ENCODE measurements around the gene OPN4.

The OPN4 gene

GRCh38 chr10:86647773-86648703 lies 6.3 kb upstream of the OPN4 start:
- no peak for DNase-seq (ENCODE audit: low spot score)

- DNase-seq (ENCODE audit: low spot score), result no peak
Observed at GRCh38 chr10:86648704-86649427, 5.5 kb upstream of the OPN4 start.

- no peak for DNase-seq (ENCODE audit: low spot score)
Observed at GRCh38 chr10:86649471-86650150, 4.7 kb upstream of the OPN4 start.

- no peak for DNase-seq (ENCODE audit: low spot score)
Observed at GRCh38 chr10:86650151-86650550, 4.2 kb upstream of the OPN4 start.

GRCh38 chr10:86651021-86651471 lies 3.3 kb upstream of the OPN4 start:
- no peak for DNase-seq (ENCODE audit: low spot score)

GRCh38 chr10:86651631-86652331 lies 2.6 kb upstream of the OPN4 start:
- DNase-seq (ENCODE audit: low spot score), result no peak

- DNase-seq (ENCODE audit: low spot score), result no peak
Observed at GRCh38 chr10:86652361-86653202, 1.8 kb upstream of the OPN4 start.

GRCh38 chr10:86653379-86653778 lies 968 bp upstream of the OPN4 start:
- no peak for DNase-seq (ENCODE audit: low spot score)

GRCh38 chr10:86653987-86654386 lies 360 bp upstream of the OPN4 start:
- no peak for DNase-seq (ENCODE audit: low spot score)

- no peak for DNase-seq (ENCODE audit: low spot score)
Observed at GRCh38 chr10:86655173-86655540, 810 bp downstream of the OPN4 start.

- no peak for DNase-seq (ENCODE audit: low spot score)
Observed at GRCh38 chr10:86655596-86655995, 1.2 kb downstream of the OPN4 start.

- DNase-seq (ENCODE audit: low spot score), result no peak
Observed at GRCh38 chr10:86657011-86657395, 2.7 kb downstream of the OPN4 start.

GRCh38 chr10:86657396-86658011 lies 3.2 kb downstream of the OPN4 start:
- DNase-seq (ENCODE audit: low spot score), result no peak

GRCh38 chr10:86658261-86658741 lies 4.0 kb downstream of the OPN4 start:
- DNase-seq (ENCODE audit: low spot score), result no peak

GRCh38 chr10:86658751-86659150 lies 4.4 kb downstream of the OPN4 start:
- no peak for DNase-seq (ENCODE audit: low spot score)

- no peak for DNase-seq (ENCODE audit: low spot score)
Observed at GRCh38 chr10:86659161-86659691, 4.9 kb downstream of the OPN4 start.

GRCh38 chr10:86659721-86660453 lies 5.5 kb downstream of the OPN4 start:
- no peak for DNase-seq (ENCODE audit: low spot score)

GRCh38 chr10:86661161-86662025 lies 7.0 kb downstream of the OPN4 start:
- DNase-seq (ENCODE audit: low spot score), result no peak

Measured in germinal center (tissue), 1 donor.